NCI-H2107 treated with DMSO at 0.1 percent for 48 hours (cell line): ENCODE measurements around the gene MRTO4.

Source experiments
- DNase-seq: peaks from one replicate; lab custom pipeline; 2025; ENCODE audit not compliant: unreplicated experiment; lab: John Stamatoyannopoulos, UW

Gene MRTO4

GRCh38 chr1:19308509-19308907 is 56.9 kb downstream of the MRTO4 start:
- DNase-seq, result no peak

- DNase-seq, result no peak
Measured at GRCh38 chr1:19309123-19309813, 57.7 kb downstream of the MRTO4 start.
